H1 (cell line): ENCODE results near the gene OR3A2. TPM values are rescaled to one million over a fixed set of nuclear protein-coding genes. Genes with fewer than 3 reads are reported as not detected.

Experiments used
- CTCF ChIA-PET: fragments of 300-600 bp; sonication (Branson Sonifier 250); formaldehyde crosslinking; loops from one replicate; lab custom pipeline; 2021; ENCODE audit not compliant: partially characterized antibody; lab: Charles Lee
- POLR2A ChIA-PET: fragments of 300-600 bp; sonication (Branson Sonifier 250); formaldehyde crosslinking; loops from one replicate; lab custom pipeline; 2021; ENCODE audit warnings: inconsistent platforms; ENCODE audit not compliant: partially characterized antibody; lab: Charles Lee
- DNase-seq, 2 experiments: peaks; one replicate each; pipeline versions ENCODE4 v3.0.0 to v3.0.0-alpha.2; 2010 to 2022; ENCODE audit warnings: low spot score in 2 of 2, low read depth in 1 of 2, mixed read lengths in 1 of 2
- FAIRE-seq: peaks from 2 replicates; lab custom pipeline; 2011; peaks lifted over from hg19 to GRCh38; lab: Jason Lieb, UNC
- H2AFZ ChIP-seq: 2 replicates; pipeline ENCODE4 v1.8.1; 2012; ENCODE audit warnings: low read length, inconsistent platforms
- H2AK5ac ChIP-seq: 2 replicates; pipeline ENCODE4 v1.6.1; 2013; ENCODE audit warnings: low read depth, low read length
- H2BK120ac ChIP-seq: replicated peaks from 2 replicates; pipeline ENCODE3; 2013; ENCODE audit warnings: low read depth, low read length, inconsistent platforms
- H2BK12ac ChIP-seq: 2 replicates; pipeline ENCODE4 v1.6.1; 2013; ENCODE audit warnings: low read depth, low read length
- H2BK15ac ChIP-seq: 2 replicates; pipeline ENCODE4 v1.6.1; 2013; ENCODE audit warnings: low read length
- H2BK20ac ChIP-seq: 2 replicates; pipeline ENCODE4 v1.6.1; 2013; ENCODE audit warnings: low read length
- H2BK5ac ChIP-seq: 2 replicates; pipeline ENCODE4 v1.6.1; 2013; ENCODE audit warnings: low read depth, low read length
- H3K14ac ChIP-seq: 2 replicates; pipeline ENCODE4 v1.6.1; 2013; ENCODE audit warnings: inconsistent platforms; ENCODE audit not compliant: insufficient read length
- H3K18ac ChIP-seq: 2 replicates; pipeline ENCODE4 v1.6.1; 2013; ENCODE audit warnings: low read length; ENCODE audit errors: extremely low read depth
- H3K23ac ChIP-seq: 2 replicates; pipeline ENCODE4 v1.6.1; 2013; ENCODE audit warnings: inconsistent platforms; ENCODE audit not compliant: insufficient read length
- H3K23me2 ChIP-seq: 2 replicates; pipeline ENCODE4 v1.6.1; 2013; ENCODE audit warnings: low read depth, low read length
- H3K27ac ChIP-seq: 2 replicates; pipeline ENCODE4 v1.6.1; 2011; ENCODE audit warnings: low read depth, low read length, inconsistent platforms
- H3K27me3 ChIP-seq, 4 experiments: replicated peaks in 1 of 4; 1 replicate in 1 of 4; 2 replicates in 3 of 4; pipeline versions ENCODE4 v1.6.1 to v1.8.1; 2011 to 2013; ENCODE audit warnings: low read length in 3 of 4, mild to moderate bottlenecking in 3 of 4, inconsistent platforms in 2 of 4, mixed read lengths in 2 of 4, moderate library complexity in 1 of 4; ENCODE audit not compliant: control insufficient read depth in 3 of 4, insufficient read depth in 3 of 4; ENCODE audit errors: extremely low read depth in 1 of 4
- H3K36me3 ChIP-seq, 4 experiments: 2 replicates each; pipeline versions ENCODE4 v1.6.1 to v1.8.1; 2011 to 2013; ENCODE audit warnings: mild to moderate bottlenecking in 4 of 4, low read length in 3 of 4, moderate library complexity in 2 of 4, control low read depth in 1 of 4, inconsistent platforms in 1 of 4; ENCODE audit not compliant: insufficient read depth in 4 of 4, control insufficient read depth in 2 of 4
- H3K4ac ChIP-seq: replicated peaks from 2 replicates; pipeline ENCODE3; 2013; ENCODE audit warnings: low read length, low read depth, mixed read lengths, inconsistent platforms; ENCODE audit not compliant: insufficient read length
- H3K4me1 ChIP-seq, 4 experiments: replicated peaks in 1 of 4; 1 replicate in 1 of 4; 2 replicates in 3 of 4; pipeline versions ENCODE4 v1.6.1 to v1.8.1; 2011 to 2013; ENCODE audit warnings: low read length in 3 of 4, inconsistent platforms in 2 of 4, mixed read lengths in 1 of 4; ENCODE audit not compliant: insufficient read depth in 4 of 4, control insufficient read depth in 3 of 4
- H3K4me2 ChIP-seq, 2 experiments: 2 replicates each; pipeline versions ENCODE4 v1.6.1 to v1.8.1; 2011 to 2013; ENCODE audit warnings: low read depth in 2 of 2, low read length in 2 of 2, control low read depth in 1 of 2, inconsistent platforms in 1 of 2, mild to moderate bottlenecking in 1 of 2; ENCODE audit not compliant: insufficient read depth in 1 of 2
- H3K4me3 ChIP-seq, 4 experiments: fragments of 200-600, 300-600 bp in 1 of 4; sonication (generic), shearing (Covaris generic), sonication (Bioruptor Twin) in 1 of 4; 2 replicates each; pipeline versions ENCODE4 v1.5.1 to v1.8.1; 2011 to 2016; ENCODE audit warnings: low read length in 4 of 4, low read depth in 3 of 4, control low read depth in 2 of 4, inconsistent platforms in 2 of 4, mild to moderate bottlenecking in 2 of 4, mixed read lengths in 1 of 4, moderate library complexity in 1 of 4; ENCODE audit not compliant: insufficient read depth in 2 of 4; ENCODE audit errors: extremely low read depth in 1 of 4
- H3K56ac ChIP-seq: replicated peaks from 2 replicates; pipeline ENCODE3; 2013; ENCODE audit warnings: low read depth, mild to moderate bottlenecking, mixed read lengths, low read length, inconsistent platforms; ENCODE audit not compliant: insufficient read length
- H3K79me1 ChIP-seq: 2 replicates; pipeline ENCODE4 v1.6.1; 2013; ENCODE audit warnings: low read depth, low read length, control low read depth
- H3K79me2 ChIP-seq, 2 experiments: 2 replicates each; pipeline versions ENCODE4 v1.6.1 to v1.8.1; 2012 to 2013; ENCODE audit warnings: low read length in 2 of 2, mild to moderate bottlenecking in 2 of 2, inconsistent platforms in 1 of 2; ENCODE audit not compliant: insufficient read depth in 2 of 2, control insufficient read depth in 1 of 2
- H3K9ac ChIP-seq, 4 experiments: replicated peaks in 1 of 4; 1 replicate in 1 of 4; 2 replicates in 3 of 4; pipeline versions ENCODE4 v1.6.1 to v1.8.1; 2011 to 2013; ENCODE audit warnings: low read depth in 3 of 4, low read length in 3 of 4, control low read depth in 2 of 4, mild to moderate bottlenecking in 2 of 4, moderate library complexity in 2 of 4, inconsistent platforms in 1 of 4; ENCODE audit errors: extremely low read depth in 1 of 4
- H3K9me3 ChIP-seq, 2 experiments: 2 replicates each; pipeline versions ENCODE4 v1.6.1 to v1.8.1; 2012 to 2013; ENCODE audit warnings: mild to moderate bottlenecking in 2 of 2, moderate library complexity in 2 of 2, control low read depth in 1 of 2, inconsistent platforms in 1 of 2, low read depth in 1 of 2, low read length in 1 of 2, mixed read lengths in 1 of 2; ENCODE audit not compliant: insufficient read depth in 2 of 2
- H4K20me1 ChIP-seq, 2 experiments: replicated peaks in 1 of 2; 2 replicates each; pipeline versions ENCODE3 to v1.8.1; 2011 to 2013; ENCODE audit warnings: inconsistent platforms in 2 of 2, low read length in 2 of 2, mild to moderate bottlenecking in 1 of 2; ENCODE audit not compliant: insufficient read depth in 2 of 2, control insufficient read depth in 1 of 2
- H4K5ac ChIP-seq: 2 replicates; pipeline ENCODE4 v1.6.1; 2013; ENCODE audit warnings: low read length, low read depth, mixed read lengths, inconsistent platforms; ENCODE audit not compliant: insufficient read length
- H4K8ac ChIP-seq: 2 replicates; pipeline ENCODE4 v1.8.0; 2013; ENCODE audit warnings: mild to moderate bottlenecking, moderate library complexity, low read length, inconsistent platforms; ENCODE audit not compliant: insufficient read depth; ENCODE audit errors: extremely low read depth
- H4K91ac ChIP-seq: replicated peaks from 2 replicates; pipeline ENCODE3; 2013; ENCODE audit warnings: low read length, mixed read lengths, inconsistent platforms; ENCODE audit not compliant: insufficient read length
- CREB1 ChIP-seq: IDR thresholded peaks from 2 replicates; pipeline ENCODE4 v1.6.1; 2012; ENCODE audit warnings: inconsistent platforms
- HDAC6 ChIP-seq: IDR thresholded peaks from one replicate; pipeline ENCODE4 v1.7.1; 2012; ENCODE audit warnings: low read depth, mild to moderate bottlenecking, inconsistent platforms, low read length, moderate library complexity
- NRF1 ChIP-seq: IDR thresholded peaks from 2 replicates; pipeline ENCODE4 v1.6.1; 2011; ENCODE audit warnings: mild to moderate bottlenecking, low read depth, low read length, improper control_type of control experiment
- RNF2 ChIP-seq: fragments of 200-900, 300-1000 bp; sonication (generic); IDR thresholded peaks from 2 replicates; pipeline ENCODE4 v1.7.1; 2016; ENCODE audit warnings: borderline replicate concordance, low read depth, mild to moderate bottlenecking, antibody characterized with exemption, low read length; ENCODE audit not compliant: poor library complexity, severe bottlenecking; ENCODE audit errors: missing control alignments
- SIRT6 ChIP-seq: IDR thresholded peaks from one replicate; pipeline ENCODE4 v1.7.1; 2012; ENCODE audit warnings: low read length, inconsistent platforms
- SP2 ChIP-seq: IDR thresholded peaks from 2 replicates; pipeline ENCODE4 v1.6.1; 2012; ENCODE audit warnings: mild to moderate bottlenecking, low read length, inconsistent platforms
- TAF7 ChIP-seq: optimal IDR thresholded peaks from 2 replicates; pipeline ENCODE3; 2011; ENCODE audit warnings: low read depth, mild to moderate bottlenecking, inconsistent platforms, low read length, moderate library complexity, borderline replicate concordance
- WGBS, 2 experiments: shearing (Covaris generic) in 1 of 2; methylation state at CpG; one replicate each; pipeline versions ENCODE4 v1.1.6 to v1.1.7; 2013 to 2015; ENCODE audit warnings: low lambda C conversion rate in 2 of 2, mixed read lengths in 2 of 2, inconsistent platforms in 1 of 2, low coverage in 1 of 2, missing lambda C conversion rate in 1 of 2; ENCODE audit not compliant: insufficient replicate concordance in 2 of 2, insufficient coverage in 1 of 2, insufficient read length in 1 of 2; ENCODE audit errors: extremely low coverage in 1 of 2, missing lambda C conversion rate in 1 of 2; 5-methylcytosine and 5-hydroxymethylcytosine counted together
- long read RNA-seq, 2 experiments: library from RNA in 1 of 2; library from capped mRNA in 1 of 2; stranded (forward); transcript quantifications; one replicate each; pipeline ENCODE4 v2.0.0, GENCODE V29; 2021; ENCODE audit warnings: inconsistent platforms in 1 of 2
- polyA minus RNA-seq, 3 experiments: library from RNA; depleted of rRNA, polyadenylated mRNA; stranded (reverse); fragments of >200 nt; gene quantifications; 1 replicate in 2 of 3; 2 replicates in 1 of 3; pipeline ENCODE4 v1.2.3, GENCODE V29; 2011
- polyA plus RNA-seq, 7 experiments: library from polyadenylated mRNA; depleted of rRNA in 3 of 7; stranded (reverse) in 5 of 7; unstranded in 2 of 7; fragments of >200 nt in 5 of 7; fragments of 200-250 nt in 2 of 7; gene quantifications; 1 replicate in 5 of 7; 2 replicates in 1 of 7; 4 replicates in 1 of 7; pipeline versions ENCODE4 v1.2.1 to v1.2.3, GENCODE V29; 2011 to 2013; ENCODE audit warnings: missing spikeins in 2 of 7, mixed read lengths in 2 of 7
- total RNA-seq: library from RNA; stranded (reverse); fragmentation: NEBNext Ultra II Directional; extraction: Animal tissue kit (Norgen Biotek cat#: 25700); gene quantifications from 2 replicates; pipeline ENCODE4 v1.2.1, GENCODE V29; 2021

The OR3A2 gene
- total RNA-seq (not detected in 2 replicates), polyA plus RNA-seq (2011; rRNA removed) (not detected in 2 replicates), polyA minus RNA-seq (2011; rRNA and poly(A)+ RNA removed) (not detected in 2 replicates)
- not detected for polyA plus RNA-seq (2011; cell fraction: cytosol; rRNA removed)
- polyA plus RNA-seq (2011; cell fraction: nucleus; rRNA removed): not detected
- polyA plus RNA-seq (2012, experiment 1 of 2): not detected in 4 replicates
- not detected for polyA plus RNA-seq (2012, experiment 2 of 2)
- polyA plus RNA-seq (2013, experiment 1 of 2): 0.04 TPM
- not detected for polyA plus RNA-seq (2013, experiment 2 of 2)
- not detected for polyA minus RNA-seq (2011; cell fraction: cytosol; rRNA and poly(A)+ RNA removed)
- polyA minus RNA-seq (2011; cell fraction: nucleus; rRNA and poly(A)+ RNA removed): not detected
- long read RNA-seq, experiment 1: 0 reads
- long read RNA-seq, experiment 2: 0 reads

- Histone ChIP-seq H3K79me2 (no peaks in the 10 kb centered on the region), H2AFZ (no peak within 1 kb of the TSS), H3K18ac (no peak within 1 kb of the TSS), H3K27me3 (no peaks in the 10 kb centered on the region; a peak in 1 of 7 replicates), H4K20me1 (no peaks in the 10 kb centered on the region), H3K14ac (no peak within 1 kb of the TSS), H3K9ac (no peak within 1 kb of the TSS), H4K8ac (peak within 1 kb of the TSS; percentile 89; the same call in 1 of the 2 replicates), H3K4me1 (no peaks in the 10 kb centered on the region; a peak in 1 of 7 replicates), H4K5ac (no peak within 1 kb of the TSS), H2BK5ac (no peak within 1 kb of the TSS), H2BK20ac (no peak within 1 kb of the TSS), H3K9me3 (peaks cover 21 to 41% of the 10 kb centered on the region in 2 experiments; a peak in 3 of 4 replicates), H3K79me1 (no peaks in the 10 kb centered on the region), H2BK120ac (no peak within 1 kb of the TSS), H3K36me3 (no peaks in the 10 kb centered on the region), H2BK15ac (no peak within 1 kb of the TSS), H3K4ac (no peak within 1 kb of the TSS)
- DNase-seq (no peak), FAIRE-seq (no peak)
- 89% methylated on average over 71 of the region's 92 CpGs; no CpG with 5 or more reads in 1 of the 2 experiments for WGBS, 2 experiments
- POLR2A ChIA-PET: no interaction called here
- TF ChIP-seq RNF2: no peak
- TF ChIP-seq SP2: no peak
- TF ChIP-seq HDAC6: no peak
- no peak for TF ChIP-seq SIRT6
- no peak for TF ChIP-seq CREB1
- TF ChIP-seq TAF7: no peak
- TF ChIP-seq NRF1: no peak
- TF ChIP-seq, all 59 proteins: peak for 0
- Histone ChIP-seq H3K4me3 (peak within 1 kb of the TSS in 1 of 4 experiments; percentile 12; a peak in 1 of 8 replicates), H3K4me2 (peak within 1 kb of the TSS in 1 of 2 experiments; percentile 49; a peak in 1 of 4 replicates), H3K23ac (no peak within 1 kb of the TSS), H4K91ac (no peak within 1 kb of the TSS), H3K23me2 (no peaks in the 10 kb centered on the region), H3K27ac (no peak within 1 kb of the TSS), H2AK5ac (no peak within 1 kb of the TSS), H2BK12ac (no peak within 1 kb of the TSS), H3K56ac (no peak within 1 kb of the TSS)
- CTCF ChIA-PET: no interaction called here
Observed at GRCh38 chr17:3385869-3386816, at the start of gene OR3A2. Gene OR3A2 (minus strand): TSS chr17:3386308.
